ENCODE results near the gene LRRC8C.

Gene LRRC8C

DNA sequence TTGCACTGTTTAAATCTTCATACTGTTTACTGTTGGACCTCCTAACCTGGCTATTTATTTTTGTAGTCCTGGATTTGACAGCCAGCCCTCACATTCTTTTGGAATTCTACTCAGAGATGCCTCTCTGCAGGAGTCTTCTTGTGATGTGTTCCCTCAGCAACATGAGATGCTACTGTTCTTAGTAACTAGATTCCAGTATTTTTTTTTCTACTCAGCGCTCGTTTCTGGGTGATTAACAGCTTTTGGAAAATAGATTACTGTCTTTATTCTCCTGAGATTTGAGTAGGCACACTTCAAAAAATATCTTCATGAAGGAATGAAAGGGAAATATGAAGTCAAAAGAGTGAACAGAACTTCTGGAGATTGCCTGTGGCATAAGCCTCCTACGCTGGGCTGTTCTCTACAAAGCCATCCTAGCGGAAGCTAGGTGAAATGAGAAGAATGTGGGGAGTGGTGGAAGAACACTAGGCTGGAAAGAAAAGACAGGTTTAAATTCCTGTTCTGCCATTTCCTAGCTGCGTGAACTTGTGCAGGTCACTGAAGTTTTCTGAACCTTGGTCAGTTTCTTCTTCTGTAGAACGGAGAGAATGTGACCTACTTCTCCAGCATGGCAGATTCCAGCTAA lies 75.9 kb downstream of the LRRC8C start:
- no peaks in the 10 kb centered on the region for H3K36me3 ChIP-seq (ENCODE audit: control insufficient read depth, insufficient read depth, low read length)
- H3K9me3 ChIP-seq (ENCODE audit: control insufficient read depth, insufficient read depth, low read depth, low read length): no peaks in the 10 kb centered on the region
- no peak overlapping the region for H3K27ac ChIP-seq (ENCODE audit: low read depth, low read length)
- no peak overlapping the region for H3K9ac ChIP-seq (ENCODE audit: low read length)
- peaks cover 17% of the 10 kb centered on the region for H3K4me1 ChIP-seq (ENCODE audit: control insufficient read depth, insufficient read depth, low read length)
- no peaks in the 10 kb centered on the region for H3K27me3 ChIP-seq (ENCODE audit: control insufficient read depth, insufficient read depth, low read length)
- no peak overlapping the region for H3K4me3 ChIP-seq (ENCODE audit: low read depth, low read length)

DNA sequence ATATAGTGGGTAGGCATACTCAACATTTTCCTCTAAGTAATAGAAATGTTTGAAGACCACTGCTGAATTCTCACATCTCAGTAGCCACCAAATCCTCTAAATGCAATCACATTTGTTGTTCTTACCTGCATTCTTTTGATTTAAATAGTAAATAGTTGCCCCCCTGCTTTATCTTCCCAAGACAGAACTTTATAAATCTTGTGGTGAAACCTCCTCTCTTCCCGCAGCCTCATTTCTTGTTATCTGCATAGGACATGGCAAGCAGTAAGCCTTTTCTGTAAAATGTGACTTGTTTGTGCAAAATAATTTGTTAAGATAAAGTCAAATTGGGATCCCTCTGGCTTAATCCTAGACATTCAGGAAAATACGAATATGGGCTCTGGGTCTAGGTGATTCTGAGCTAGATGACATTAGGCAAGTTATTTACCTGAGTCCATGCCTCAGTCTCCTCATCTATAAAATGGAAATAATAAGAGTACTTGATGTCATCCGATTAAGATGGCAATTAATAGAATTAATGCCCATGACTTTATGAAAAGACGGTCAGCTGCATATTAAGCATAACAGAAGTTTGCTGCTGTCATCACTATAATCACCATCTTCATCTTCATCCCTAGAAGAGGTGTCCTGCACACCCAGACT lies 77.7 kb downstream of the LRRC8C start:
- H3K4me1 ChIP-seq (ENCODE audit: control insufficient read depth, insufficient read depth, low read length): peaks cover 17% of the 10 kb centered on the region
- H3K27me3 ChIP-seq (ENCODE audit: control insufficient read depth, insufficient read depth, low read length): no peaks in the 10 kb centered on the region
- H3K9me3 ChIP-seq (ENCODE audit: control insufficient read depth, insufficient read depth, low read depth, low read length): no peaks in the 10 kb centered on the region
- H3K9ac ChIP-seq (ENCODE audit: low read length): no peak overlapping the region
- no peak overlapping the region for H3K4me3 ChIP-seq (ENCODE audit: low read depth, low read length)
- H3K36me3 ChIP-seq (ENCODE audit: control insufficient read depth, insufficient read depth, low read length): no peaks in the 10 kb centered on the region
- H3K27ac ChIP-seq (ENCODE audit: low read depth, low read length): no peak overlapping the region

- Histone ChIP-seq H3K36me3 (ENCODE audit: control insufficient read depth, insufficient read depth, low read length) (no peaks in the 10 kb centered on the region), H3K27ac (ENCODE audit: low read depth, low read length) (no peak overlapping the region), H3K4me3 (ENCODE audit: low read depth, low read length) (no peak overlapping the region), H3K4me1 (ENCODE audit: control insufficient read depth, insufficient read depth, low read length) (peaks cover 13% of the 10 kb centered on the region), H3K27me3 (ENCODE audit: control insufficient read depth, insufficient read depth, low read length) (no peaks in the 10 kb centered on the region), H3K9ac (ENCODE audit: low read length) (no peak overlapping the region), H3K9me3 (ENCODE audit: control insufficient read depth, insufficient read depth, low read depth, low read length) (no peaks in the 10 kb centered on the region)
Measured at GRCh38 chr1:89711140-89711778, 78.3 kb downstream of the LRRC8C start.

- no peaks in the 10 kb centered on the region for H3K36me3 ChIP-seq (ENCODE audit: control insufficient read depth, insufficient read depth, low read length)
- peaks cover 10% of the 10 kb centered on the region for H3K4me1 ChIP-seq (ENCODE audit: control insufficient read depth, insufficient read depth, low read length)
- no peak overlapping the region for H3K4me3 ChIP-seq (ENCODE audit: low read depth, low read length)
- no peaks in the 10 kb centered on the region for H3K9me3 ChIP-seq (ENCODE audit: control insufficient read depth, insufficient read depth, low read depth, low read length)
- H3K27ac ChIP-seq (ENCODE audit: low read depth, low read length): no peak overlapping the region
- H3K27me3 ChIP-seq (ENCODE audit: control insufficient read depth, insufficient read depth, low read length): no peaks in the 10 kb centered on the region
- H3K9ac ChIP-seq (ENCODE audit: low read length): no peak overlapping the region
Measured at GRCh38 chr1:89712420-89712819, 79.5 kb downstream of the LRRC8C start.

DNA sequence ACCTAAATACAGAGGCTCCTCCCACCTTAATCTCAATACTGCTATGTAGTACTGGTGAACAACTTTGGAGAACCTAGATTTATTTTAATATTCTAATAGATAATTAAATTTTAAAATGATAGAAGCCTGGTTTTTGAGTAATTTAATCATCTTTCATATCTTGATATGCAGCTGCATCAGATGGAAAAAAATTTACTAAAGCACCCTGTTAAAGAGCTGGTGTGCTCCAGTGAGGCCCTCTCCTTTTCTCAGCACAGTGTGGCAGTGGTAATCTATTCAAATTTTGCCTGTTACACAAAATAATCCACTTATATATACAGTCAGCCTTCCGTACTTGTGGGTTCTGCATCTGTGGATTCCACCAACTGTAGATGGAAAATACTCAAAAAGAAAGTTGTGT lies 82.8 kb downstream of the LRRC8C start:
- no peak overlapping the region for H3K4me3 ChIP-seq (ENCODE audit: low read depth, low read length)
- no peaks in the 10 kb centered on the region for H3K27me3 ChIP-seq (ENCODE audit: control insufficient read depth, insufficient read depth, low read length)
- peaks cover 5% of the 10 kb centered on the region; the same call in 1 of the 2 replicates for H3K4me1 ChIP-seq (ENCODE audit: control insufficient read depth, insufficient read depth, low read length)
- no peaks in the 10 kb centered on the region for H3K36me3 ChIP-seq (ENCODE audit: control insufficient read depth, insufficient read depth, low read length)
- H3K9me3 ChIP-seq (ENCODE audit: control insufficient read depth, insufficient read depth, low read depth, low read length): no peaks in the 10 kb centered on the region
- H3K27ac ChIP-seq (ENCODE audit: low read depth, low read length): no peak overlapping the region
- no peak overlapping the region for H3K9ac ChIP-seq (ENCODE audit: low read length)

GRCh38 chr1:89719502-89720306 lies 86.8 kb downstream of the LRRC8C start:
- H3K9ac ChIP-seq (ENCODE audit: low read length): no peak overlapping the region
- H3K4me3 ChIP-seq (ENCODE audit: low read depth, low read length): no peak overlapping the region
- peaks cover 5% of the 10 kb centered on the region; the same call in 1 of the 2 replicates for H3K4me1 ChIP-seq (ENCODE audit: control insufficient read depth, insufficient read depth, low read length)

DNA sequence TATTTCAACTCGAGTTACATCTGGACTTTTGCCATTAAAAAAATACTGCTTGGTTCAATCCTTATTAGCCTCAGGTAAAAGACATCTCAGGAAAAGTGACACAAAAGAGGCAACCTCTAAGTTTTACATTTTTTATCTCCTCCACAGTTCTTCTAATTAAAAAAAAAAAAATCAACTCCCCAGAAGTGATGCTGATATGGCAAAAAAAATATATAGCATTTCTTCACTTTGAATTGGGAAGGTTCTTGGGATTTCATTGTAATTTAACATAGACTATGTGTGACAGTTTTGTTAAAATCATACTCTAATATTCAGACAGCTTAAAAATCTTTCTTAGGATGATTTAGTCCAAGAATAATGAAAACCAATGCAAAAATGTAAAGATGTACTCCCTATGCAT lies 87.9 kb downstream of the LRRC8C start:
- H3K9ac ChIP-seq (ENCODE audit: low read length): no peak overlapping the region
- no peaks in the 10 kb centered on the region for H3K27me3 ChIP-seq (ENCODE audit: control insufficient read depth, insufficient read depth, low read length)
- no peaks in the 10 kb centered on the region for H3K9me3 ChIP-seq (ENCODE audit: control insufficient read depth, insufficient read depth, low read depth, low read length)
- H3K4me1 ChIP-seq (ENCODE audit: control insufficient read depth, insufficient read depth, low read length): peaks cover 5% of the 10 kb centered on the region; the same call in 1 of the 2 replicates
- H3K4me3 ChIP-seq (ENCODE audit: low read depth, low read length): no peak overlapping the region
- H3K27ac ChIP-seq (ENCODE audit: low read depth, low read length): no peak overlapping the region
- H3K36me3 ChIP-seq (ENCODE audit: control insufficient read depth, insufficient read depth, low read length): no peaks in the 10 kb centered on the region

More at GRCh38 chr1:89719502-89720306, 86.8 kb downstream of the LRRC8C start:
- H3K9me3 ChIP-seq (ENCODE audit: control insufficient read depth, insufficient read depth, low read depth, low read length): no peaks in the 10 kb centered on the region
- no peak overlapping the region for H3K27ac ChIP-seq (ENCODE audit: low read depth, low read length)
- H3K36me3 ChIP-seq (ENCODE audit: control insufficient read depth, insufficient read depth, low read length): no peaks in the 10 kb centered on the region
- H3K27me3 ChIP-seq (ENCODE audit: control insufficient read depth, insufficient read depth, low read length): no peaks in the 10 kb centered on the region

GRCh38 chr1:89721351-89721750 lies 88.4 kb downstream of the LRRC8C start:
- Histone ChIP-seq H3K36me3 (ENCODE audit: control insufficient read depth, insufficient read depth, low read length) (no peaks in the 10 kb centered on the region), H3K9me3 (ENCODE audit: control insufficient read depth, insufficient read depth, low read depth, low read length) (no peaks in the 10 kb centered on the region), H3K27me3 (ENCODE audit: control insufficient read depth, insufficient read depth, low read length) (no peaks in the 10 kb centered on the region), H3K4me3 (ENCODE audit: low read depth, low read length) (no peak overlapping the region), H3K9ac (ENCODE audit: low read length) (no peak overlapping the region), H3K4me1 (ENCODE audit: control insufficient read depth, insufficient read depth, low read length) (peaks cover 5% of the 10 kb centered on the region; the same call in 1 of the 2 replicates), H3K27ac (ENCODE audit: low read depth, low read length) (no peak overlapping the region)

GRCh38 chr1:89723144-89723543 lies 90.2 kb downstream of the LRRC8C start:
- peaks cover 5% of the 10 kb centered on the region; the same call in 1 of the 2 replicates for H3K4me1 ChIP-seq (ENCODE audit: control insufficient read depth, insufficient read depth, low read length)
- no peaks in the 10 kb centered on the region for H3K36me3 ChIP-seq (ENCODE audit: control insufficient read depth, insufficient read depth, low read length)
- no peaks in the 10 kb centered on the region for H3K9me3 ChIP-seq (ENCODE audit: control insufficient read depth, insufficient read depth, low read depth, low read length)
- no peaks in the 10 kb centered on the region for H3K27me3 ChIP-seq (ENCODE audit: control insufficient read depth, insufficient read depth, low read length)
- H3K4me3 ChIP-seq (ENCODE audit: low read depth, low read length): no peak overlapping the region
- H3K9ac ChIP-seq (ENCODE audit: low read length): no peak overlapping the region
- H3K27ac ChIP-seq (ENCODE audit: low read depth, low read length): no peak overlapping the region

GRCh38 chr1:89723863-89724262 lies 90.9 kb downstream of the LRRC8C start:
- Histone ChIP-seq H3K27me3 (ENCODE audit: control insufficient read depth, insufficient read depth, low read length) (no peaks in the 10 kb centered on the region), H3K9me3 (ENCODE audit: control insufficient read depth, insufficient read depth, low read depth, low read length) (no peaks in the 10 kb centered on the region), H3K27ac (ENCODE audit: low read depth, low read length) (no peak overlapping the region), H3K9ac (ENCODE audit: low read length) (no peak overlapping the region), H3K4me1 (ENCODE audit: control insufficient read depth, insufficient read depth, low read length) (peaks cover 5% of the 10 kb centered on the region; the same call in 1 of the 2 replicates), H3K36me3 (ENCODE audit: control insufficient read depth, insufficient read depth, low read length) (no peaks in the 10 kb centered on the region), H3K4me3 (ENCODE audit: low read depth, low read length) (no peak overlapping the region)
